GM23248 (cell line): ENCODE data around the gene CARMIL1. TPM values are rescaled to one million over a fixed set of nuclear protein-coding genes. Genes with fewer than 3 reads are reported as not detected.
A peak's percentile ranks its signal among the peaks of the same experiment; 100 is the strongest.
"Not testable (repeated sequence)": the region's sequence is repeated elsewhere in the genome, so short reads cannot be mapped to it uniquely, and the experiment has no call there.

Source experiments
- DNase-seq: peaks from one replicate; pipeline ENCODE4 v3.0.0-alpha.2; 2015
- H2AFZ ChIP-seq: fragments of 200-600 bp; sonication (generic); 2 replicates; pipeline ENCODE4 v1.6.1; 2016; ENCODE audit warnings: antibody characterized with exemption
- H3F3A ChIP-seq: fragments of 200-600 bp; sonication (generic); 2 replicates; pipeline ENCODE4 v1.6.1; 2016; ENCODE audit warnings: mild to moderate bottlenecking, antibody characterized with exemption, mixed run types; ENCODE audit not compliant: insufficient read depth
- H3K27ac ChIP-seq: fragments of 200-600 bp; sonication (generic); 2 replicates; pipeline ENCODE4 v1.5.1; 2016; ENCODE audit warnings: mild to moderate bottlenecking
- H3K27me3 ChIP-seq: fragments of 200-600 bp; sonication (generic); replicated peaks from 2 replicates; pipeline ENCODE4 v1.6.1; 2016; ENCODE audit warnings: mild to moderate bottlenecking; ENCODE audit not compliant: insufficient read depth
- H3K36me3 ChIP-seq: fragments of 200-600 bp; sonication (generic); 2 replicates; pipeline ENCODE4 v1.6.1; 2016; ENCODE audit warnings: low read depth, mild to moderate bottlenecking
- H3K4me1 ChIP-seq: fragments of 200-600 bp; sonication (generic); 2 replicates; pipeline ENCODE4 v1.6.1; 2016; ENCODE audit warnings: mild to moderate bottlenecking; ENCODE audit not compliant: insufficient read depth
- H3K4me2 ChIP-seq: fragments of 200-600 bp; sonication (generic); one replicate; pipeline ENCODE4 v1.6.1; 2016; ENCODE audit warnings: mild to moderate bottlenecking; ENCODE audit not compliant: unreplicated experiment
- H3K4me3 ChIP-seq: fragments of 200-600 bp; sonication (generic); 2 replicates; pipeline ENCODE4 v1.5.1; 2016; ENCODE audit warnings: mild to moderate bottlenecking
- H3K79me2 ChIP-seq: fragments of 200-600 bp; sonication (generic); 2 replicates; pipeline ENCODE4 v1.6.1; 2016; ENCODE audit warnings: mild to moderate bottlenecking; ENCODE audit not compliant: insufficient read depth
- H3K9ac ChIP-seq: fragments of 200-600 bp; sonication (generic); 2 replicates; pipeline ENCODE4 v1.6.1; 2016; ENCODE audit warnings: mild to moderate bottlenecking
- H3K9me2 ChIP-seq: fragments of 200-600 bp; sonication (generic); 2 replicates; pipeline ENCODE4 v1.6.1; 2016; ENCODE audit warnings: mixed run types, mild to moderate bottlenecking, moderate library complexity; ENCODE audit not compliant: insufficient read depth
- H3K9me3 ChIP-seq: fragments of 200-600 bp; sonication (generic); one replicate; pipeline ENCODE4 v1.6.1; 2017; ENCODE audit warnings: low read depth
- H4K20me1 ChIP-seq: fragments of 200-600 bp; sonication (generic); 2 replicates; pipeline ENCODE4 v1.6.0; 2016; ENCODE audit not compliant: insufficient read depth
- EZH2 ChIP-seq: fragments of 200-600 bp; sonication (generic); IDR thresholded peaks from 2 replicates; pipeline ENCODE4 v1.6.1; 2018; ENCODE audit warnings: antibody characterized with exemption, mild to moderate bottlenecking; ENCODE audit not compliant: insufficient read depth, poor library complexity, severe bottlenecking
- EZH2phosphoT487 ChIP-seq: fragments of 200-600 bp; sonication (generic); IDR thresholded peaks from 2 replicates; pipeline ENCODE4 v1.6.1; 2018; ENCODE audit warnings: antibody characterized with exemption, moderate library complexity, mild to moderate bottlenecking, low read depth; ENCODE audit not compliant: insufficient read depth
- WGBS, 2 experiments: methylation state at CpG; one replicate each; pipeline ENCODE4 v1.1.6; 2015 to 2017; ENCODE audit warnings: low lambda C conversion rate in 2 of 2, low coverage in 1 of 2; ENCODE audit errors: missing lambda C conversion rate in 2 of 2; 5-methylcytosine and 5-hydroxymethylcytosine counted together
- in situ Hi-C: fragments of 300-500 bp; cut with MboI; formaldehyde crosslinking; loops from 2 replicates; pipeline ENCODE4 v1.15.0; 2020
- polyA plus RNA-seq: library from polyadenylated mRNA; unstranded; fragments of >200 nt; fragmentation: Nextera tagmentation; extraction: Ambion mirVana; gene quantifications from 2 replicates; pipeline ENCODE4 v1.2.1, GENCODE V29; 2016
- total RNA-seq: library from RNA; depleted of rRNA; stranded (reverse); fragments of >200 nt; shearing (Covaris generic); gene quantifications from 2 replicates; pipeline ENCODE4 v1.2.3, GENCODE V29; 2014

Gene CARMIL1
- total and polyA plus RNA-seq, 2 experiments from 2014 or later: 10.9 to 11.0 TPM

DNA sequence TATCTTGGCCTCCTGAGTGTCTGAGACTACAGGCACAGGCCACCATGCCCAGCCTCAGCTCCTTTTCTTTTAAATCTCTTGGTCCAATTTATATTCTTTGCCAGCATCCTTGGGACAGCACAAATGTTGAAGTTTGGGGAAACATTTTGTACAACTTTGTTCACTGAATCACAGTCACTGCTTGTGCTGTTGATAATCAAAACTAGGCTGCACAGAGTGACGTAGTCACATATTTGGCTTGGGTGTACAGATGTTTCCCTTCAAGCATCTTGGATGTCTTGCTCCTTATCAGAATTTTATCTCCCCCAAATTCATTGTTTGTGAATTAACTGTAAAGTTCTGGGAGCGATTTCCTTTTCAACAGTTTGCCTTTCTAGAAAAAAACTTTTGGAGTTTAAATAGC, 17.9 kb downstream of the CARMIL1 start:
- Histone ChIP-seq H3K79me2 (peaks cover 10% of the 10 kb centered on the region), H3K9ac (no peak overlapping the region), H3K4me2 (peak overlapping the region; percentile 14), H3K36me3 (no peaks in the 10 kb centered on the region), H3K9me2 (no peaks in the 10 kb centered on the region), H3K27me3 (no peaks in the 10 kb centered on the region), H3K4me3 (no peak overlapping the region), H2AFZ (no peak overlapping the region), H4K20me1 (no peaks in the 10 kb centered on the region), H3F3A (peaks cover 14% of the 10 kb centered on the region), H3K9me3 (no peaks in the 10 kb centered on the region), H3K27ac (no peak overlapping the region), H3K4me1 (peaks cover 24% of the 10 kb centered on the region)
- WGBS, 2 experiments: 46 to 51% methylated on average over 2 of the region's 2 CpGs
- in situ Hi-C loops: no loop called here
- TF ChIP-seq EZH2phosphoT487 (no peak), EZH2 (no peak)
- DNase-seq: peak; percentile 36

DNA sequence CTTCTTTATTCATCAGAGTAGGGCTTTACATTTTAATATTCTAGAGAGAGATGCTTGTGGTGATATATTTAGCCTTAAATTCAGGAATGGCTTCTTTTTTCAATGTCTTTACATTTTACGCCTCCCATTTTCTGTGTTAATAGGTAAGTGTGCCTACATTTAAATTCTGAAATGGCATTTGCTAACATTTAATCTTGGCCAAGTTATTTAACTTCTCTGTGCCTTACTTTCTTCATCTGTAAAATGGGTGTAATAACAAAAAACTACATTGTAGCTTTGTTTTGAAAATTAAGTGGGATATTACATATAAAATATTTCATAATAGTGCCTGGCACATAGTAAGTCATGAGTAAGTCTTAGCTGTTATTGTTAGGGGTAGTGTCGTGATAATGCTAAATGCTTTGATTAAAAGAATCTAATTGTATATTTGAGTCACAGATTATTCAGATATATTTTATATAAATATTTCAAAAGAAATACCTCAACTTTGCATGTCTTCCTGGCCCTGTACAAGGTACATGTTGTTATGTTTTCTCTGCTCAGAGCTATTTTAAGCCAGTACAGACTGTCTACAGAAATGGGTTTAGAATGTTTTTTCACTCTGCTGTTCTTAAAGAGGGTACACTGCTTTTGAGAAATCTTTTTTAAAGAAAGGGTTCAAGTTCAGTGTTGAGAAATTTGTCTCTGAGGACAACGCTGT, 18.8 kb downstream of the CARMIL1 start:
- Histone ChIP-seq H3K4me1 (peaks cover 31% of the 10 kb centered on the region), H3K9me3 (no peaks in the 10 kb centered on the region), H3K4me2 (no peak overlapping the region), H3K4me3 (no peak overlapping the region), H2AFZ (no peak overlapping the region), H3K79me2 (peaks cover 10% of the 10 kb centered on the region), H3K9ac (no peak overlapping the region), H3K36me3 (no peaks in the 10 kb centered on the region), H4K20me1 (no peaks in the 10 kb centered on the region), H3K9me2 (no peaks in the 10 kb centered on the region), H3K27me3 (no peaks in the 10 kb centered on the region), H3F3A (peaks cover 22% of the 10 kb centered on the region), H3K27ac (no peak overlapping the region)
- DNase-seq: no peak
- WGBS, 2 experiments: 82 to 90% methylated on average over 3 of the region's 3 CpGs
- in situ Hi-C loops: no loop called here
- no peak for TF ChIP-seq EZH2phosphoT487
- TF ChIP-seq EZH2: no peak

DNA sequence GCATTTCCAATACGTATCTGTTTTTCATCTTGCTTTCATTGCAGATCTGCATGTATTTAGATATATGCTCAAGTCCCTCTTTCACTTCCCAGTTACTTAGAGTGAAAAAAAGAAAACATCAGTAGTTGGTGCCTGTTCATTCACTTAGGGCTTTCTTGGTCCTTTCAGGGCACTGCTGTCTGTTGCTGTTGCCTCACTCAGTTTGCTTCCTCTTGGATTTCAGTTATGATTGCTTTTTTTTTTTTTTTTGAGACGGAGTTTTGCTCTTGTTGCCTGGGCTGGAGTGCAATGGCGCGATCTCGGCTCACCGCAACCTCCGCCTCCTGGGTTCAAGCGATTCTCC, 19.3 kb downstream of the CARMIL1 start:
- H4K20me1 ChIP-seq, H2AFZ ChIP-seq, H3K4me3 ChIP-seq, H3K9me3 ChIP-seq, H3K4me2 ChIP-seq, H3K9ac ChIP-seq, H3K9me2 ChIP-seq, H3K27ac ChIP-seq, in situ Hi-C loops, DNase-seq, H3K27me3 ChIP-seq, H3K36me3 ChIP-seq: not testable (repeated sequence)
- 91 to 94% methylated on average over 7 to 8 of the region's 8 CpGs for WGBS, 2 experiments
- peaks cover 27% of the 10 kb centered on the region for H3F3A ChIP-seq
- peaks cover 36% of the 10 kb centered on the region for H3K4me1 ChIP-seq
- peaks cover 10% of the 10 kb centered on the region for H3K79me2 ChIP-seq

DNA sequence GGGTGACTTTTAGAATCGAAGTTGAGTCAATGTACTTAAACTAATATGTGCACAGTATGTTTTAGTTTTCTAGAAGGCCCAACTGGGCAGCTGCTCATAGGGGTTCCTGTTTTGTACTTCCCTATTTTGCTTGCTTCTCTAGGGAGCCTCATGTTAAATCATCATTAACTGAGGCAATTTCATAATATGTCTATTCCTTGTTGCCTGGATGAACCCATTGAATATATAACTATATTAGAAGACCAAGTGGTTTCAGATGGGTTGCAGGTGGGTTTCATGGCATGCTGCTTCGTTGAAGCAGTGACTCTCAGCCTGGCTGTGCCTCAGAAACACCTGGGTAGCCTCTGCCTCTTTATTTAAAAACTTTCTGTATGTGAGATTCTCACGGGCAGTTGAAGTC, 22.2 kb downstream of the CARMIL1 start:
- H3F3A ChIP-seq: peaks cover 18% of the 10 kb centered on the region
- in situ Hi-C loops: no loop called here
- H3K36me3 ChIP-seq: no peaks in the 10 kb centered on the region
- TF ChIP-seq EZH2phosphoT487 (no peak), EZH2 (no peak)
- 95 to 96% methylated on average over 3 of the region's 3 CpGs for whole genome bisulfite sequencing, 2 experiments
- H3K4me1 ChIP-seq: peaks cover 24% of the 10 kb centered on the region
- DNase-seq: no peak
- no peak overlapping the region for H3K4me2 ChIP-seq
- H3K9ac ChIP-seq: no peak overlapping the region
- H3K9me3 ChIP-seq: no peaks in the 10 kb centered on the region
- H4K20me1 ChIP-seq: no peaks in the 10 kb centered on the region
- H3K27me3 ChIP-seq: no peaks in the 10 kb centered on the region
- H3K4me3 ChIP-seq: no peak overlapping the region
- no peak overlapping the region for H2AFZ ChIP-seq
- no peaks in the 10 kb centered on the region for H3K9me2 ChIP-seq
- H3K79me2 ChIP-seq: peaks cover 10% of the 10 kb centered on the region
- H3K27ac ChIP-seq: no peak overlapping the region

DNA sequence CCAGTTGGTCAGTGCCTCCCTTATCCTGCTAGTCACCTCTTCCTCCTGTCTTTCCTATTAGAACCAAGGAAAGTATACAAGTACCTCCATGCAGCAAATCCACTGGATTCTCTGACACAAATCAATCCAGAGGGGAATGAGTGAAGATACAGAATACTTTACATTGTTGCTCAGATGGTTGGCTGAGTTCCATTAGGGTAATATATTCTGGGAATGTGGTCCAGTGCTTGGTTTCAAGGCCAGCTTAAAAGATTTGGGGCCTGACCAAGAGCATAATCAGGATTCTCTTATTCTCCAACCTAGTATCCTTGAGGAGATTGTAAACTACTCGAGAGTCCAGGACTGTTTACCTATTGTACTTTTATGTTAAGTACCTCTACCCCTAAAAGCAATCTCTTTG, 23.0 kb downstream of the CARMIL1 start:
- no peaks in the 10 kb centered on the region for H3K27me3 ChIP-seq
- peaks cover 18% of the 10 kb centered on the region for H3F3A ChIP-seq
- H3K36me3 ChIP-seq: no peaks in the 10 kb centered on the region
- peaks cover 15% of the 10 kb centered on the region for H3K79me2 ChIP-seq
- peaks cover 17% of the 10 kb centered on the region for H3K4me1 ChIP-seq
- no peaks in the 10 kb centered on the region for H3K9me2 ChIP-seq
- 38 to 41% methylated on average over 1 of the region's 1 CpG for WGBS, 2 experiments
- no peaks in the 10 kb centered on the region for H4K20me1 ChIP-seq
- no peak overlapping the region for H2AFZ ChIP-seq
- no peaks in the 10 kb centered on the region for H3K9me3 ChIP-seq
- no peak overlapping the region for H3K9ac ChIP-seq
- no peak overlapping the region for H3K4me3 ChIP-seq
- H3K27ac ChIP-seq: peak overlapping the region; percentile 21; the same call in 1 of the 2 replicates
- peak overlapping the region; percentile 65 for H3K4me2 ChIP-seq
- no peak for DNase-seq
- in situ Hi-C loops: no loop called here
- TF ChIP-seq EZH2 (no peak), EZH2phosphoT487 (no peak)
